GM19372 (cell line): ENCODE results near the gene NKX3-2.
"Not testable (repeated sequence)": the region's sequence is repeated elsewhere in the genome, so short reads cannot be mapped to it uniquely, and the experiment has no call there.

Experiments
- ATAC-seq: cut with Tn5 transposase; IDR thresholded peaks from one replicate; pipeline ENCODE4 v1.9.1; 2021; ENCODE audit warnings: mild to moderate bottlenecking, low read depth, moderate library complexity; ENCODE audit not compliant: unreplicated experiment

The NKX3-2 gene

GRCh38 chr4:13543839-13544605 is at the start of gene NKX3-2:
NKX3-2 (minus strand) TSS chr4:13544508; CDS start chr4:13544414, 94 bp downstream.
- no peak for ATAC-seq

GRCh38 chr4:13592220-13592619 is 47.9 kb upstream of the NKX3-2 start:
- ATAC-seq, result no peak

GRCh38 chr4:13590766-13591165 is 46.5 kb upstream of the NKX3-2 start:
- ATAC-seq, result no peak

GRCh38 chr4:13588954-13589353 is 44.6 kb upstream of the NKX3-2 start:
- ATAC-seq, result no peak

- no peak for ATAC-seq
Observed at GRCh38 chr4:13584481-13584880, 40.2 kb upstream of the NKX3-2 start.

- no peak for ATAC-seq
Observed at GRCh38 chr4:13580036-13580435, 35.7 kb upstream of the NKX3-2 start.

- no peak for ATAC-seq
Observed at GRCh38 chr4:13577660-13578059, 33.4 kb upstream of the NKX3-2 start.

- no peak for ATAC-seq
Observed at GRCh38 chr4:13570916-13571315, 26.6 kb upstream of the NKX3-2 start.

GRCh38 chr4:13567125-13567524 is 22.8 kb upstream of the NKX3-2 start:
- ATAC-seq, result no peak

GRCh38 chr4:13562876-13563275 is 18.6 kb upstream of the NKX3-2 start:
- ATAC-seq, result no peak

- ATAC-seq, result no peak
Observed at GRCh38 chr4:13561673-13562072, 17.4 kb upstream of the NKX3-2 start.

GRCh38 chr4:13560111-13560510 is 15.8 kb upstream of the NKX3-2 start:
- ATAC-seq, result not testable (repeated sequence)

- no peak for ATAC-seq
Observed at GRCh38 chr4:13559413-13559812, 15.1 kb upstream of the NKX3-2 start.

- no peak for ATAC-seq
Observed at GRCh38 chr4:13558881-13559280, 14.6 kb upstream of the NKX3-2 start.

- ATAC-seq, result no peak
Observed at GRCh38 chr4:13555325-13555724, 11.0 kb upstream of the NKX3-2 start.

GRCh38 chr4:13553081-13553480 is 8.8 kb upstream of the NKX3-2 start:
- no peak for ATAC-seq

GRCh38 chr4:13548984-13549546 is 4.8 kb upstream of the NKX3-2 start:
- peak; percentile 65 for ATAC-seq

GRCh38 chr4:13548059-13548983 is 4.0 kb upstream of the NKX3-2 start:
- ATAC-seq, result peak; percentile 1

- no peak for ATAC-seq
Observed at GRCh38 chr4:13547485-13548041, 3.3 kb upstream of the NKX3-2 start.

- ATAC-seq, result no peak
Observed at GRCh38 chr4:13546941-13547484, 2.7 kb upstream of the NKX3-2 start.
